IMR-90 (cell line): Measurements from ENCODE around the gene MGST2. TPM values are rescaled to one million over a fixed set of nuclear protein-coding genes. Genes with fewer than 3 reads are reported as not detected.

ENCODE experiments used
- ATAC-seq: fragments of 200-7000 bp; cut with Tn5 transposase; 2 replicates; pipeline ENCODE4 v1.9.1; 2020; ENCODE audit warnings: low read depth, mild to moderate bottlenecking, moderate library complexity
- BruUV-seq: library from RNA; stranded (reverse); fragments of 400-500 nt; replicated peaks from 2 replicates; lab custom pipeline; 2021; lab: Mats Ljungman, UMichigan
- CTCF ChIA-PET: fragments of 300-600 bp; formaldehyde crosslinking; extraction: SDS; loops from one replicate; lab custom pipeline; 2021; ENCODE audit warnings: antibody characterized with exemption; lab: Yijun Ruan, JAX
- POLR2A ChIA-PET: fragments of 300-600 bp; sonication (Branson Sonifier 250); formaldehyde crosslinking; loops from one replicate; lab custom pipeline; 2022; ENCODE audit warnings: antibody characterized with exemption; ENCODE audit not compliant: unreplicated experiment; lab: Charles Lee
- DNase-seq: peaks from one replicate; pipeline ENCODE4 v3.0.0; 2013
- H2AFZ ChIP-seq: replicated peaks from 2 replicates; pipeline ENCODE3; 2013; ENCODE audit warnings: low read length, mild to moderate bottlenecking; ENCODE audit not compliant: poor library complexity
- H2AK5ac ChIP-seq: 2 replicates; pipeline ENCODE4 v1.6.1; 2013; ENCODE audit warnings: low read depth, low read length, inconsistent platforms
- H2AK9ac ChIP-seq: replicated peaks from 2 replicates; pipeline ENCODE3; 2013; ENCODE audit warnings: mild to moderate bottlenecking, low read depth, low read length, moderate library complexity; ENCODE audit not compliant: poor library complexity
- H2BK120ac ChIP-seq: 2 replicates; pipeline ENCODE4 v1.6.1; 2013; ENCODE audit warnings: low read depth, low read length, inconsistent platforms
- H2BK15ac ChIP-seq: 3 replicates; pipeline ENCODE4 v1.6.1; 2013; ENCODE audit warnings: low read depth, low read length, inconsistent platforms
- H2BK20ac ChIP-seq: 2 replicates; pipeline ENCODE4 v1.6.1; 2013; ENCODE audit warnings: low read depth, mild to moderate bottlenecking, inconsistent platforms, low read length, moderate library complexity
- H2BK5ac ChIP-seq: 2 replicates; pipeline ENCODE4 v1.6.1; 2013; ENCODE audit warnings: mild to moderate bottlenecking, low read depth, low read length, inconsistent platforms; ENCODE audit not compliant: poor library complexity, severe bottlenecking
- H3K14ac ChIP-seq: replicated peaks from 2 replicates; pipeline ENCODE4 v1.6.1; 2013; ENCODE audit warnings: low read depth, low read length, inconsistent platforms
- H3K18ac ChIP-seq: 2 replicates; pipeline ENCODE4 v1.6.1; 2013; ENCODE audit warnings: low read depth, low read length, control low read depth
- H3K23ac ChIP-seq: 2 replicates; pipeline ENCODE4 v1.6.1; 2013; ENCODE audit warnings: low read depth, low read length, inconsistent platforms
- H3K27ac ChIP-seq: 2 replicates; pipeline ENCODE4 v1.5.1; 2013; ENCODE audit warnings: mild to moderate bottlenecking, control low read depth, low read length; ENCODE audit not compliant: insufficient read depth
- H3K27me3 ChIP-seq: 2 replicates; pipeline ENCODE4 v1.6.1; 2013; ENCODE audit warnings: low read length; ENCODE audit not compliant: control insufficient read depth, insufficient read depth
- H3K36me3 ChIP-seq: 2 replicates; pipeline ENCODE4 v1.6.1; 2013; ENCODE audit warnings: low read length, mixed read lengths; ENCODE audit not compliant: control insufficient read depth, insufficient read depth
- H3K4ac ChIP-seq: 2 replicates; pipeline ENCODE4 v1.6.1; 2013; ENCODE audit warnings: low read depth, low read length, inconsistent platforms
- H3K4me1 ChIP-seq: 2 replicates; pipeline ENCODE4 v1.6.1; 2013; ENCODE audit warnings: low read length, mixed read lengths; ENCODE audit not compliant: control insufficient read depth, insufficient read depth
- H3K4me2 ChIP-seq: 2 replicates; pipeline ENCODE4 v1.6.1; 2013; ENCODE audit warnings: low read depth, mild to moderate bottlenecking, control low read depth, low read length, moderate library complexity
- H3K4me3 ChIP-seq: 2 replicates; pipeline ENCODE4 v1.5.1; 2013; ENCODE audit warnings: low read depth, mild to moderate bottlenecking, control low read depth, low read length, moderate library complexity; ENCODE audit not compliant: insufficient read depth
- H3K56ac ChIP-seq: 2 replicates; pipeline ENCODE4 v1.6.1; 2013; ENCODE audit warnings: low read length, inconsistent platforms; ENCODE audit not compliant: insufficient read depth; ENCODE audit errors: extremely low read depth
- H3K79me1 ChIP-seq, 2 experiments: 2 replicates each; pipeline ENCODE4 v1.6.1; 2013; ENCODE audit warnings: low read length in 2 of 2, inconsistent platforms in 1 of 2, low read depth in 1 of 2
- H3K9ac ChIP-seq: 2 replicates; pipeline ENCODE4 v1.6.1; 2013; ENCODE audit warnings: low read depth, low read length, control low read depth
- H3K9me1 ChIP-seq: 2 replicates; pipeline ENCODE4 v1.6.1; 2013; ENCODE audit warnings: low read length, inconsistent platforms; ENCODE audit not compliant: insufficient read depth
- H3K9me3 ChIP-seq: 2 replicates; pipeline ENCODE4 v1.6.1; 2013; ENCODE audit warnings: low read length; ENCODE audit not compliant: control insufficient read depth, insufficient read depth
- H4K20me1 ChIP-seq: 2 replicates; pipeline ENCODE4 v1.6.1; 2013; ENCODE audit warnings: low read length, inconsistent platforms; ENCODE audit not compliant: insufficient read depth
- H4K5ac ChIP-seq: 2 replicates; pipeline ENCODE4 v1.6.1; 2013; ENCODE audit warnings: mild to moderate bottlenecking, low read depth, low read length, control low read depth
- H4K8ac ChIP-seq, 2 experiments: 2 replicates each; pipeline ENCODE4 v1.6.1; 2013; ENCODE audit warnings: low read depth in 2 of 2, low read length in 2 of 2, control low read depth in 1 of 2, inconsistent platforms in 1 of 2
- H4K91ac ChIP-seq: 2 replicates; pipeline ENCODE4 v1.6.1; 2013; ENCODE audit warnings: low read depth, low read length, inconsistent platforms; ENCODE audit not compliant: insufficient read depth
- CHD1 ChIP-seq: IDR thresholded peaks from 2 replicates; pipeline ENCODE4 v1.6.1; 2012; ENCODE audit warnings: low read depth, low read length, improper control_type of control experiment
- ELK1 ChIP-seq: fragments of 150-350 bp; IDR thresholded peaks from 2 replicates; pipeline ENCODE4 v1.6.1; 2016; ENCODE audit warnings: low read depth, mild to moderate bottlenecking, low read length, moderate library complexity, borderline replicate concordance
- MAFK ChIP-seq: IDR thresholded peaks from 2 replicates; pipeline ENCODE4 v1.6.1; 2012; ENCODE audit warnings: low read depth, low read length, improper control_type of control experiment
- MAZ ChIP-seq: IDR thresholded peaks from 2 replicates; pipeline ENCODE4 v1.6.1; 2012; ENCODE audit warnings: low read depth, mild to moderate bottlenecking, low read length, improper control_type of control experiment, moderate library complexity, borderline replicate concordance
- POLR2A ChIP-seq: IDR thresholded peaks from 2 replicates; pipeline ENCODE4 v1.6.1; 2012; ENCODE audit warnings: mild to moderate bottlenecking, low read depth, low read length
- RAD21 ChIP-seq: IDR thresholded peaks from 2 replicates; pipeline ENCODE4 v1.6.1; 2012; ENCODE audit warnings: low read length, improper control_type of control experiment
- RFX5 ChIP-seq: IDR thresholded peaks from 2 replicates; pipeline ENCODE4 v1.8.0; 2012; ENCODE audit warnings: low read depth, mild to moderate bottlenecking, low read length, moderate library complexity
- SMC3 ChIP-seq: fragments of 150-350 bp; IDR thresholded peaks from 2 replicates; pipeline ENCODE4 v1.6.1; 2016; ENCODE audit warnings: low read depth, mild to moderate bottlenecking, antibody characterized with exemption, low read length, moderate library complexity
- WGBS, 2 experiments: methylation state at CpG; one replicate each; pipeline versions ENCODE4 v1.1.5 to v1.1.7; 2013; ENCODE audit warnings: missing lambda C conversion rate in 2 of 2; ENCODE audit not compliant: insufficient read length in 1 of 2; ENCODE audit errors: extremely low coverage in 2 of 2; 5-methylcytosine and 5-hydroxymethylcytosine counted together
- dilution Hi-C: fragments of 300-500 bp; cut with HindIII; formaldehyde crosslinking; loops from one replicate; pipeline ENCODE4 v1.14.3; 2018; ENCODE audit warnings: low sequenced_read_pairs; ENCODE audit not compliant: unreplicated experiment
- in situ Hi-C: fragments of 300-500 bp; cut with MboI; formaldehyde crosslinking; loops from 3 replicates; pipeline ENCODE4 v1.14.3; 2019; ENCODE audit warnings: low sequenced_read_pairs, inconsistent platforms, mixed read lengths
- intact Hi-C: fragments of 100-400 bp; cut with micrococcal nuclease; formaldehyde crosslinking; loops from 2 replicates; pipeline ENCODE4 v1.10.0; 2022
- polyA plus RNA-seq, 3 experiments: library from polyadenylated mRNA; depleted of rRNA; stranded (reverse); fragments of >200 nt; gene quantifications; 2 replicates each; pipeline ENCODE4 v1.2.3, GENCODE V29; 2012; ENCODE audit warnings: low replicate concordance in 1 of 3
- total RNA-seq: library from RNA; depleted of rRNA; stranded (reverse); fragments of >200 nt; gene quantifications from 2 replicates; pipeline ENCODE4 v1.2.3, GENCODE V29; 2012

Gene MGST2
- total and polyA plus RNA-seq, 2 of the 4 experiments (the other 2 are of a cell fraction), result 4.8 to 10.5 TPM

- H4K5ac ChIP-seq, result no peak overlapping the region
- no peak overlapping the region for H4K91ac ChIP-seq
- no peak overlapping the region for H3K18ac ChIP-seq
- no peak overlapping the region for H3K56ac ChIP-seq
- CTCF ChIA-PET, result no interaction called here
- no peak overlapping the region for H3K4me2 ChIP-seq
- no peak overlapping the region for H2AK5ac ChIP-seq
- H4K8ac ChIP-seq, result no peak overlapping the region
- TF ChIP-seq POLR2A (no peak), ELK1 (no peak), RAD21 (no peak), CHD1 (no peak), MAFK (no peak), MAZ (no peak), RFX5 (no peak), SMC3 (no peak)
- no peaks in the 10 kb centered on the region for H3K36me3 ChIP-seq
- H2BK120ac ChIP-seq, result no peak overlapping the region
- no peak overlapping the region for H3K4me3 ChIP-seq
- in situ Hi-C loops, result no loop called here
- H3K27ac ChIP-seq, result no peak overlapping the region
- 0 out of 2 replicates have a peak, but pooled peaks cover 3% of the 10 kb centered on the region for H3K9me1 ChIP-seq
- ATAC-seq (no peak), DNase-seq (no peak)
- POLR2A ChIA-PET, result no interaction called here
- no peak overlapping the region for H3K14ac ChIP-seq
- H2AFZ ChIP-seq, result no peak overlapping the region
- no peak overlapping the region for H2AK9ac ChIP-seq
- H3K4ac ChIP-seq, result no peak overlapping the region
- H3K27me3 ChIP-seq, result no peaks in the 10 kb centered on the region
- 0 out of 4 replicates have a peak, but pooled peaks cover 0 to 4% of the 10 kb centered on the region in 2 experiments for H3K79me1 ChIP-seq
- intact Hi-C loops, result no loop called here
- peaks cover 2% of the 10 kb centered on the region; the same call in 1 of the 2 replicates for H3K4me1 ChIP-seq
- H2BK5ac ChIP-seq, result no peak overlapping the region
- no CpG with 5 or more reads among the region's 2 CpGs for WGBS, 2 experiments
- no peak overlapping the region for H3K9ac ChIP-seq
- H2BK15ac ChIP-seq, result no peak overlapping the region
- H4K20me1 ChIP-seq, result no peaks in the 10 kb centered on the region
- BruUV-seq, result no TSS peak
- H3K23ac ChIP-seq, result no peak overlapping the region
- no peaks in the 10 kb centered on the region for H3K9me3 ChIP-seq
- H2BK20ac ChIP-seq, result no peak overlapping the region
- dilution Hi-C loops, result no loop called here
Observed at GRCh38 chr4:139664442-139664841, 1.2 kb upstream of the MGST2 start.
